PFSK-1 (cell line): ENCODE measurements around the gene CDC25A.

Source experiments
- POLR2AphosphoS5 ChIP-seq: IDR thresholded peaks from 2 replicates; pipeline ENCODE4 v1.6.1; 2012; ENCODE audit warnings: low read depth, mild to moderate bottlenecking, control low read depth, low read length, moderate library complexity
- SIN3A ChIP-seq: IDR thresholded peaks from 2 replicates; pipeline ENCODE4 v1.6.1; 2012; ENCODE audit warnings: mild to moderate bottlenecking, low read length, moderate library complexity, borderline replicate concordance; ENCODE audit not compliant: insufficient read depth
- TAF1 ChIP-seq: IDR thresholded peaks from 2 replicates; pipeline ENCODE4 v1.6.1; 2012; ENCODE audit warnings: low read length, control low read depth, borderline replicate concordance; ENCODE audit not compliant: insufficient read depth
- TF ChIP-seq, protein P1 (sequence below), 2 experiments: IDR thresholded peaks; 2 replicates each; pipeline versions ENCODE4 v1.6.1 to v1.8.0; 2011 to 2012; ENCODE audit warnings: low read depth in 2 of 2, low read length in 2 of 2, control low read depth in 1 of 2, inconsistent platforms in 1 of 2, mild to moderate bottlenecking in 1 of 2, moderate library complexity in 1 of 2; ENCODE audit not compliant: insufficient read depth in 1 of 2

- TF ChIP-seq POLR2AphosphoS5 (no peak), SIN3A (no peak), TAF1 (no peak)
- TF ChIP-seq, protein P1, sequence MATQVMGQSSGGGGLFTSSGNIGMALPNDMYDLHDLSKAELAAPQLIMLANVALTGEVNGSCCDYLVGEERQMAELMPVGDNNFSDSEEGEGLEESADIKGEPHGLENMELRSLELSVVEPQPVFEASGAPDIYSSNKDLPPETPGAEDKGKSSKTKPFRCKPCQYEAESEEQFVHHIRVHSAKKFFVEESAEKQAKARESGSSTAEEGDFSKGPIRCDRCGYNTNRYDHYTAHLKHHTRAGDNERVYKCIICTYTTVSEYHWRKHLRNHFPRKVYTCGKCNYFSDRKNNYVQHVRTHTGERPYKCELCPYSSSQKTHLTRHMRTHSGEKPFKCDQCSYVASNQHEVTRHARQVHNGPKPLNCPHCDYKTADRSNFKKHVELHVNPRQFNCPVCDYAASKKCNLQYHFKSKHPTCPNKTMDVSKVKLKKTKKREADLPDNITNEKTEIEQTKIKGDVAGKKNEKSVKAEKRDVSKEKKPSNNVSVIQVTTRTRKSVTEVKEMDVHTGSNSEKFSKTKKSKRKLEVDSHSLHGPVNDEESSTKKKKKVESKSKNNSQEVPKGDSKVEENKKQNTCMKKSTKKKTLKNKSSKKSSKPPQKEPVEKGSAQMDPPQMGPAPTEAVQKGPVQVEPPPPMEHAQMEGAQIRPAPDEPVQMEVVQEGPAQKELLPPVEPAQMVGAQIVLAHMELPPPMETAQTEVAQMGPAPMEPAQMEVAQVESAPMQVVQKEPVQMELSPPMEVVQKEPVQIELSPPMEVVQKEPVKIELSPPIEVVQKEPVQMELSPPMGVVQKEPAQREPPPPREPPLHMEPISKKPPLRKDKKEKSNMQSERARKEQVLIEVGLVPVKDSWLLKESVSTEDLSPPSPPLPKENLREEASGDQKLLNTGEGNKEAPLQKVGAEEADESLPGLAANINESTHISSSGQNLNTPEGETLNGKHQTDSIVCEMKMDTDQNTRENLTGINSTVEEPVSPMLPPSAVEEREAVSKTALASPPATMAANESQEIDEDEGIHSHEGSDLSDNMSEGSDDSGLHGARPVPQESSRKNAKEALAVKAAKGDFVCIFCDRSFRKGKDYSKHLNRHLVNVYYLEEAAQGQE (IDR thresholded peaks at IDR 0.05; ENCODE audit: insufficient read depth in 1 of 2, low read depth in 2 of 2, low read length in 2 of 2) = no peak
These were observed 69.3 kb downstream of the CDC25A start for GRCh38 chr3:48118928-48119327.
